Heart left ventricle (tissue), 16 donors: ENCODE results near the gene MRPL50. TPM values are rescaled to one million over a fixed set of nuclear protein-coding genes. Genes with fewer than 3 reads are reported as not detected.

ENCODE experiments used
- ATAC-seq, 4 donors: fragments of 200-7000 bp; cut with Tn5 transposase; one replicate each; pipeline ENCODE4 v1.9.1; 2020 to 2022; ENCODE audit warnings: moderate library complexity in 4 of 4, mild to moderate bottlenecking in 3 of 4, moderate number of reproducible peaks in 1 of 4
- DNase-seq, 5 donors: peaks; one replicate each; pipeline ENCODE4 v3.0.0-alpha.2; 2020
- H3K27ac ChIP-seq, 12 donors: fragments of 200-600 bp; sonication (generic) in 4 of 12; one replicate each; pipeline versions ENCODE4 v1.5.0 to v1.8.0; 2016 to 2022; ENCODE audit warnings: mild to moderate bottlenecking in 2 of 12
- H3K27me3 ChIP-seq, 9 donors: fragments of 200-600 bp; sonication (generic) in 2 of 9; one replicate each; pipeline versions ENCODE4 v1.5.1 to v1.8.0; 2016 to 2022; ENCODE audit warnings: mild to moderate bottlenecking in 3 of 9
- H3K36me3 ChIP-seq, 9 donors: fragments of 200-600 bp; sonication (generic) in 2 of 9; one replicate each; pipeline versions ENCODE4 v1.5.0 to v1.8.0; 2018 to 2022; ENCODE audit warnings: mild to moderate bottlenecking in 2 of 9
- H3K4me1 ChIP-seq, 12 donors: fragments of 200-600 bp; sonication (generic) in 4 of 12; one replicate each; pipeline versions ENCODE4 v1.5.0 to v1.8.0; 2016 to 2022; ENCODE audit warnings: mild to moderate bottlenecking in 3 of 12
- H3K4me3 ChIP-seq, 12 donors: fragments of 200-600 bp; sonication (generic) in 4 of 12; one replicate each; pipeline versions ENCODE4 v1.5.0 to v1.8.0; 2017 to 2022; ENCODE audit warnings: mild to moderate bottlenecking in 9 of 12, moderate library complexity in 4 of 12
- H3K9me3 ChIP-seq, 12 donors: fragments of 200-600 bp; sonication (generic) in 4 of 12; one replicate each; pipeline versions ENCODE4 v1.5.0 to v1.8.0; 2016 to 2022; ENCODE audit warnings: mild to moderate bottlenecking in 1 of 12
- POLR2A ChIP-seq, 2 donors: fragments of 450-650 bp; IDR thresholded peaks; one replicate each; pipeline ENCODE4 v1.6.1; 2017; ENCODE audit warnings: antibody characterized with exemption in 2 of 2, mild to moderate bottlenecking in 2 of 2, moderate library complexity in 2 of 2
- WGBS, 4 donors: extraction: QIAGEN DNeasy Blood & Tissue Kit in 2 of 4; methylation state at CpG; one replicate each; pipeline versions ENCODE4 v1.1.5 to v1.1.7; 2013 to 2018; 5-methylcytosine and 5-hydroxymethylcytosine counted together
- intact Hi-C, 10 donors: fragments of 100-400 bp; cut with DNase I; formaldehyde crosslinking; loops; one replicate each; pipeline versions ENCODE4 v1.11.1 to v1.14.2; 2022
- polyA plus RNA-seq, 2 donors: library from polyadenylated mRNA; stranded (reverse); fragments of 200-250 nt; gene quantifications; one replicate each; pipeline ENCODE4 v1.2.3, GENCODE V29; 2013
- total RNA-seq, 9 donors: library from RNA; depleted of rRNA in 2 of 9; stranded (reverse); fragments of >200 nt in 2 of 9; fragmentation: NEBNext Ultra II Directional in 3 of 9; extraction: Animal tissue kit (Norgen Biotek cat#: 25700) in 3 of 9; gene quantifications; one replicate each; pipeline versions ENCODE4 v1.1.0 to v1.2.4, GENCODE V29; 2016 to 2023
- TF ChIP-seq, protein P1 (sequence below), 12 donors: fragments of 200-600 bp; sonication (generic) in 4 of 12; IDR thresholded peaks; one replicate each; pipeline versions ENCODE4 v1.5.0 to v1.8.0; 2018 to 2022; ENCODE audit warnings: antibody characterized with exemption in 12 of 12, mild to moderate bottlenecking in 5 of 12
- donor health status: ischemic (EF 13 %, LVEDD 7.1; RV severe dilation, severe dysfunction).
- donor health status: healthy with polysubstance abuse.
- donor health status: DM: no; HTN: yes; CAD: no.
- donor health status: DM: no; HTN: no; CAD: no.
- donor health status: ischemic (EF 25% LVEDD 6.9; RV normal size, moderate dysfunction).
- donor health status: ischemic (EF 25% LVEDD 5.7; RV mildly dilated, moderate dysfunction).
- donor health status: healthy.
- donor health status: DM: yes; HTN: yes; CAD: no.
- donor health status: ischemic (EF 35%, LVEDD 5.7; RV mildly dilated, moderate dysfunction).
- donor health status: nonischemic (EF 11% LVEDD 7.7; RV severe dilation, severe dysfunction).
- donor health status: DM: yes; HTN: yes; CAD: no.
- donor health status: PGD.
- donor health status: ischemic (EF 29% LVEDD 5.4; RV normal size, mild dysfunction).
- donor health status: nonischemic (EF 23%, LVEDD 6.1; RV moderate dilation, normal function).

Gene MRPL50
- total and polyA plus RNA-seq, 11 donors: 12.3 to 18.3 (median 15.4) TPM

DNA sequence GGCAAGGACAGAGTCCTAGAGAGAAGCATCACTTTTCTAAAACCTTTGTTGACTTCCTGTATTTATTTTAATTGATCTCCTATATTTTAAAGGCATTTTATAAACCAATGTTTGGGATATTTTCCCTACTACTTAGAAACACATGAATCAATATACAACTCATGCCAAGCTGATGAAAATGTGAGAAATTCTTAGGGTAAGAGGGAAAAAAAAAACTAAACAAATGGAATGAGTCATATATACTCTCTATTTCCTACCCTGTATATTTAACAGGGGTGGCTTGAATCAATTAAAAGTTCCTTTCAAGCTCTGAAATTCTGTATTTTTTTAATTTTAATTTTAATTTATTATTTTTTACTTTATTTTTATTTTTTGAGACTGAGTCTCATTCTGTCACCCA lies 33.2 kb downstream of the MRPL50 start:
- H3K4me3 ChIP-seq: no peak overlapping the region
- no peak overlapping the region for H3K27ac ChIP-seq
- DNase-seq (no peak), ATAC-seq (no peak)
- no peaks in the 10 kb centered on the region for H3K4me1 ChIP-seq
- intact Hi-C loops: no loop called here
- H3K27me3 ChIP-seq: no peaks in the 10 kb centered on the region
- no peaks in the 10 kb centered on the region for H3K9me3 ChIP-seq
- H3K36me3 ChIP-seq: no peaks in the 10 kb centered on the region
- TF ChIP-seq, protein P1, sequence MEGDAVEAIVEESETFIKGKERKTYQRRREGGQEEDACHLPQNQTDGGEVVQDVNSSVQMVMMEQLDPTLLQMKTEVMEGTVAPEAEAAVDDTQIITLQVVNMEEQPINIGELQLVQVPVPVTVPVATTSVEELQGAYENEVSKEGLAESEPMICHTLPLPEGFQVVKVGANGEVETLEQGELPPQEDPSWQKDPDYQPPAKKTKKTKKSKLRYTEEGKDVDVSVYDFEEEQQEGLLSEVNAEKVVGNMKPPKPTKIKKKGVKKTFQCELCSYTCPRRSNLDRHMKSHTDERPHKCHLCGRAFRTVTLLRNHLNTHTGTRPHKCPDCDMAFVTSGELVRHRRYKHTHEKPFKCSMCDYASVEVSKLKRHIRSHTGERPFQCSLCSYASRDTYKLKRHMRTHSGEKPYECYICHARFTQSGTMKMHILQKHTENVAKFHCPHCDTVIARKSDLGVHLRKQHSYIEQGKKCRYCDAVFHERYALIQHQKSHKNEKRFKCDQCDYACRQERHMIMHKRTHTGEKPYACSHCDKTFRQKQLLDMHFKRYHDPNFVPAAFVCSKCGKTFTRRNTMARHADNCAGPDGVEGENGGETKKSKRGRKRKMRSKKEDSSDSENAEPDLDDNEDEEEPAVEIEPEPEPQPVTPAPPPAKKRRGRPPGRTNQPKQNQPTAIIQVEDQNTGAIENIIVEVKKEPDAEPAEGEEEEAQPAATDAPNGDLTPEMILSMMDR (IDR thresholded peaks at IDR 0.05): no peak
- no peak for TF ChIP-seq POLR2A (IDR thresholded peaks at IDR 0.05)

DNA sequence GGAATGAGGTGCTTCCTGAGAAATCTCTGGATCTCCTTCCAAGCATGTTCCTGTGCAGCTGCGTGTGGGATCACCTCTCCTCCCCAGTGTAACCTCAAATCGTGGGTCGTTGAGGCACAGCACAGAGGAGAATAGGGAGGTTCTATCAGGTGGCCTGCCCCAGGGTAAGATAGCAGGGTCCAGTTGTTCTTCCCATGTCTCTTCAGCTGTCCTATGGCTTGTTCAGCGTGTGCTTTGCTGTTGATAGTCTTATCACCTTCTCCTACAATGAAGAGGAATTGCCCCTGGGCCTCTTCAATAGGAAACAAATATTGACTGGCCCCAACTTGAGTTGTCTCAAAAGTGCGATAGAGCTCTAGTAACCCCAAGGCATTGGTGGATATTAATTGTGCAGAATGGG lies 36.0 kb downstream of the MRPL50 start:
- Histone ChIP-seq H3K27me3 (no peaks in the 10 kb centered on the region), H3K36me3 (no peaks in the 10 kb centered on the region), H3K4me1 (no peaks in the 10 kb centered on the region), H3K4me3 (no peak overlapping the region), H3K27ac (no peak overlapping the region), H3K9me3 (no peaks in the 10 kb centered on the region)
- intact Hi-C loops: no loop called here
- TF ChIP-seq, protein P1 (IDR thresholded peaks at IDR 0.05): no peak
- TF ChIP-seq POLR2A (IDR thresholded peaks at IDR 0.05): no peak
- WGBS, 4 donors: 70 to 88% (median 78%) methylated on average over 5 of the region's 5 CpGs
- ATAC-seq (no peak), DNase-seq (no peak)

DNA sequence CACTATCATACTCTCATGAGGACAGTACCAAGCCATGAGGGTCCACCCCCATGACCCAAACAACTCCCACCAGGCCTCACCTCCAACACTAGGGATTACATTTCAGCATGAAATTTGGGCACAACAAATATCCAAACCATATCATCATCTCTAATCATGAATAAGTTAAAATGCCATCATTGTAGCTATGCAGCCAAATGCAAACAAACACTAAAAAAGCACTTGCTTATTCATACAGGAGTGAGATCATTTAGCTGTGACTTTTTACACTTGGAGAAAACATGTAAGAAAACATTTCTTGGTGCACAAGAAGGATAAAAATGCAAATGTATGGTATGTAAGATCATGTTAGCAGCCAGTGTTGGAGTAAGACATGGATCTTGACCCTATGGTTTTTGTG lies 37.8 kb downstream of the MRPL50 start:
- intact Hi-C loops: no loop called here
- H3K4me3 ChIP-seq: no peak overlapping the region
- no peaks in the 10 kb centered on the region for H3K9me3 ChIP-seq
- H3K36me3 ChIP-seq: no peaks in the 10 kb centered on the region
- no peak overlapping the region for H3K27ac ChIP-seq
- no peak for TF ChIP-seq POLR2A (IDR thresholded peaks at IDR 0.05)
- TF ChIP-seq, protein P1 (IDR thresholded peaks at IDR 0.05): no peak
- H3K27me3 ChIP-seq: no peaks in the 10 kb centered on the region
- ATAC-seq (no peak), DNase-seq (no peak)
- H3K4me1 ChIP-seq: no peaks in the 10 kb centered on the region

DNA sequence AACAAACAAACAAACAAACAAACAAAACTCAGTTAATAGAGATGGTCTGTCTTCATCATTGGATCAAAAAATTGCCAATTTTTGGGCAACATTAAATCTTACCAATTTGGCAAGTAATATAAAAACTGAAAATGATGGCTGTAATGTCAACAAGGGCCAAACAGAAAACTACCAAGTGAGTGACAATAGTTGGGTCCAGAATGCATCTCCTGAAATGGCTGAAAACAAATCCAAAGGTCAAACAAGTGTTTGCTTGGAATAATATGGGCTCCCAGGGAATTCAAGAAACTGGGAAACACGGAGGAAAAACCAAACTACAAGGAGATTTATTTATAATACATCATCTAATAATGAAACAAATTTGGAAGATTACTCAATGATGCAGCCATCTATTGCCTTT lies 38.7 kb downstream of the MRPL50 start:
- ATAC-seq (no peak), DNase-seq (no peak)
- intact Hi-C loops: no loop called here
- Histone ChIP-seq H3K4me3 (no peak overlapping the region), H3K27ac (no peak overlapping the region), H3K27me3 (no peaks in the 10 kb centered on the region), H3K9me3 (no peaks in the 10 kb centered on the region), H3K36me3 (no peaks in the 10 kb centered on the region), H3K4me1 (no peaks in the 10 kb centered on the region)
- no peak for TF ChIP-seq POLR2A (IDR thresholded peaks at IDR 0.05)
- TF ChIP-seq, protein P1 (IDR thresholded peaks at IDR 0.05): no peak
- 45 to 72% (median 66%) methylated on average over 1 of the region's 1 CpG for WGBS, 4 donors
